Right ventricle myocardium inferior (tissue), 1 donor: Measurements from ENCODE around the gene PRRT4. TPM values are rescaled to one million over a fixed set of nuclear protein-coding genes. Genes with fewer than 3 reads are reported as not detected.
A peak's percentile ranks its signal among the peaks of the same experiment; 100 is the strongest.

ENCODE experiments used
- ATAC-seq: fragments of 200-7000 bp; cut with Tn5 transposase; one replicate; pipeline ENCODE4 v1.9.1; 2020; ENCODE audit warnings: mild to moderate bottlenecking, moderate library complexity
- DNase-seq: peaks from one replicate; pipeline ENCODE4 v3.0.0; 2021; ENCODE audit errors: missing footprints
- intact Hi-C: fragments of 100-400 bp; cut with DNase I; formaldehyde crosslinking; loops from one replicate; pipeline ENCODE4 v1.11.0; 2022
- total RNA-seq: library from RNA; stranded (reverse); fragmentation: NEBNext Ultra II Directional; extraction: Animal tissue kit (Norgen Biotek cat#: 25700); gene quantifications from one replicate; pipeline ENCODE4 v1.2.1, GENCODE V29; 2021
- donor health status: DM: no; HTN: yes; CAD: no; lungs with severe emphysema.

Gene PRRT4
- total RNA-seq, 1 donor from 2014 or later: 2.7 TPM

- intact Hi-C loops: no loop called here
Measured at GRCh38 chr7:128311013-128311412, 50.5 kb downstream of the PRRT4 start.

GRCh38 chr7:128310499-128310898 lies 51.0 kb downstream of the PRRT4 start:
- DNase-seq (no peak), ATAC-seq (no peak)
- intact Hi-C loops: no loop called here

More at GRCh38 chr7:128311013-128311412, 50.5 kb downstream of the PRRT4 start:
- ATAC-seq (no peak), DNase-seq (no peak)

- no peak for ATAC-seq
Measured at GRCh38 chr7:128309976-128310375, 51.5 kb downstream of the PRRT4 start.

GRCh38 chr7:128309124-128309523 lies 52.4 kb downstream of the PRRT4 start:
- DNase-seq (no peak), ATAC-seq (no peak)
- intact Hi-C loops: no loop called here

More at GRCh38 chr7:128309976-128310375, 51.5 kb downstream of the PRRT4 start:
- intact Hi-C loops: no loop called here
- no peak for DNase-seq

GRCh38 chr7:128307061-128307460 lies 54.4 kb downstream of the PRRT4 start:
- intact Hi-C loops: no loop called here
- no peak for DNase-seq
- ATAC-seq: no peak

DNA sequence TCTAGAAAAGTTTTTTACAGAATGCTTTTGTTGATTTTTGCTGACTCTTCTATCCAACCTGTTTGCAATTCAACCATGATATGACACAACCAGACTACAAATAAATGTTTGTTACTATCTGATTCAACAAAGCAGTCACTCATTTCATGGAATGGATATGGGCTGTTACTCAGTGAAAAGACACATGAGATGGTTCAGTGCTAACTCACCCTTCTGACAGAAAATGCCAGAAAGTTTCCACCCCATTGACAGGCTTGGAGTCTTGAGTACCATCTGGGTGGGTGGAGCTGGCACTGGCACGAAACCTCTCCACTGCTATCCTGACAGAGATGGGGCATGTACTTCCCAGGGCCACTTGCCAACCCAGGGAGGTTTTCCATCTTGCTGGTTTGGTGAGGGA lies 57.3 kb downstream of the PRRT4 start:
- intact Hi-C loops: no loop called here

GRCh38 chr7:128303643-128304042 lies 57.8 kb downstream of the PRRT4 start:
- DNase-seq (no peak), ATAC-seq (no peak)
- intact Hi-C loops: no loop called here

More for the DNA sequence above, 57.3 kb downstream of the PRRT4 start:
- ATAC-seq (no peak), DNase-seq (no peak)

- ATAC-seq: no peak
- intact Hi-C loops: no loop called here
Measured at GRCh38 chr7:128303133-128303532, 58.4 kb downstream of the PRRT4 start.

GRCh38 chr7:128302139-128302538 lies 59.4 kb downstream of the PRRT4 start:
- ATAC-seq: peak; percentile 30
- intact Hi-C loops: no loop called here

More at GRCh38 chr7:128303133-128303532, 58.4 kb downstream of the PRRT4 start:
- no peak for DNase-seq

More at GRCh38 chr7:128302139-128302538, 59.4 kb downstream of the PRRT4 start:
- no peak for DNase-seq

Other genes starting within 250 kb of the PRRT4 start
- gene LEP, start 120.4 kb downstream of the PRRT4 start, total RNA-seq: 2.7 TPM
- 31.7 TPM for gene RBM28, start 17.8 kb downstream of the PRRT4 start, total RNA-seq
- 25.5 TPM for gene IMPDH1, start 48.3 kb upstream of the PRRT4 start, total RNA-seq
- gene HILPDA, start 94.2 kb upstream of the PRRT4 start, total RNA-seq: 5.9 TPM
- 17.1 TPM for gene METTL2B, start 115.1 kb upstream of the PRRT4 start, total RNA-seq